COLO829 (cell line): Measurements from ENCODE around the gene PTPRG.

Experiments used
- DNase-seq: peaks from one replicate; pipeline ENCODE4 v3.0.0; 2012; ENCODE audit warnings: low spot score

The PTPRG gene

GRCh38 chr3:61768284-61769037 lies 207.1 kb downstream of the PTPRG start:
- DNase-seq, result no peak

DNA sequence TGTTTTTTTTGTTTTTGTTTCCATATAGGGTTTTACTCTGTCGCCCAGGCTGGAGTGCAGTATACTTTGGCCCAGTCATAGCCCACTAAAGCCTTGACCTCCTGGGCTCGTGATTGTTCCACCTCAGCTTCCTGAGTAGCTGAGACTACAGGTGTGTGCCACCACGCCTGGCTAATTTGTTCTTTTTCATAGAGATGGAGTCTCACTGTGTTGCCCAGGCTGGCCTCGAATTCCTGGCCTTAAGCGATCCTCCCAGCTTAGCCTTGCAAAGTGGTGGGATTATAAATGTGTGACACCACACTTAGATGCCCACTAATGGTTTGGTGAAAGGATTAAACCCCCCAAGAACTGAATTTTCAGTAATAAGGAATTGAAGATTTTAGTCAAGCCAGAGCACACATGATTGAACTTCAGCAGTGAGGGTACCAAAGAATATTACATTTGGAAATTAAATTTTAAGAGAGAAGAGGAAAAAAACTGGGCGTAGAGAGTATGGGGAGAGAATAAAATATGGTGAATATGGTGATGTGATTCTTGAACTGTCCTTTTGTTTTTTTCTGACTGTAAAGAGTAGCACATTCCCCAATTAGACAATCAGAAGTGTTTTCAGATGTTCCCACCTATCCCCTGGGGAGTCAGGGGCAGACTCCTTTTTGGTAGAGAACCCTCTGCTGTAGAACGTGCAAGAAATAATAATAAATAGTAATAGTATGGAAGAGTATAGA lies 208.1 kb downstream of the PTPRG start:
- no peak for DNase-seq

DNA sequence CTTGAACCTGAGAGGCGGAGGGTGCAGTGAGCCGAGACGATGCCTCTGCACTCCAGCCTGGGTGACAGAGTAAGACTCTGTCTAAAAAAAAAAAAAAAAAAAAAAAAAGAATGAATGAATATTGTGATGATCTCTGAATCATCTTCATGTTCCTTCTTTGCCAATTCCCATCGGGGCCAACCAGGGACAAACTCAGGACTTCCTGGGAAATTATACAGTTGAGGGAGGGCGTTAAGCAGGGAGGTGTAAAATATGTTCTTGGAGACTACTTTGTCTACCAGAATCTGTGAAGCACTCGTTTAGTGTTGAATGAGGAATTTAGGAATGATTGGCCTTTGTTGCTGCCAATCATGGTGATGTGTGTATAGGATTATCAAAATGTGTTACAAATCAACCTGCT lies 210.6 kb downstream of the PTPRG start:
- DNase-seq, result no peak

- no peak for DNase-seq
Observed at GRCh38 chr3:61772456-61772855, 211.1 kb downstream of the PTPRG start.

DNA sequence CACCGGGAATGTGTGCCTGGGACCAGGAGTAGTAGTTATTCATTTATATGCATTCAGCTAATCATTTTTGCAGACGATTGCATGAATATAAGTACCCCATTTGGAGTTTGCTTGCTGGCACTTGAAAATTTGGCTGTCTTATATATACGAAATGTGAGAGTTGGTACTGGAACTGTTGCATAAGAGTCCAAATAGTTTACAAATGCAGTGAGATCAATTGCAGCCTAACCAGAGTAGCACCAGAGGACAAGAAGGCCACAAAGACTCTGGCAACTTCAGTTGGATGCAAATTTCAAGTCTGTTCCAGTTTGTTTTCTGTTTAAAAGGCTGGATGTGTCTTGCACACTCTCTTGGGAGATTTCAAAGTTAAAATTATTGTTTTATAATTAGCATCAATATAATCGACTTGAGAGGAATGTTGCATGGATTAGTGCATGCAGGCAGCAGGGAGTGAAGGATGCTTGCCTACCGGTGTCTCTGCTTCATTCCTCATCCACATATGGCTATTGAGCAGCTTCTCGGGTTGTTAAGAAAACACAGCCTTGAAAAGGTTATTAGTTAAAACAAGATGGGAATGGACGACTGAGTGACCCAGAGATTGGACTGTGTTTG lies 213.0 kb downstream of the PTPRG start:
- DNase-seq, result no peak

DNA sequence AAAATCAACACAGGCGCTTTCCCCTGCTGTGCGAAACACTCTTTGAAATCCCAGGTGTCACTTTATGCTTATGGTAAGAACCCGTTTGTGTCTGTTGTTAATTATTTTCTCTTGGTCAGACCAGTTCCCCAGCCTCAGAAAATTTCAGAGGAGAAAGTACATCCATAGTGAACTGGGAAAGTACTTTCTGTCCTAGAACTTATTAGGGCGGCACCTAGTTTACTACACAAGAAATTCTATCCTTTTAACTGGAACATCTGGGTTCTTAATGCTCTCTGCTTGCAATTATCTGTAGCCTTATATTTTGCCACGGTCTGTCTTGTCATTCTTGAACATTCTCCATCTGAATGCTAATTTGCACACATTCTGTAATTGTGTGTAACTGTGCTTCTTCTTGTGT lies 215.0 kb downstream of the PTPRG start:
- no peak for DNase-seq

DNA sequence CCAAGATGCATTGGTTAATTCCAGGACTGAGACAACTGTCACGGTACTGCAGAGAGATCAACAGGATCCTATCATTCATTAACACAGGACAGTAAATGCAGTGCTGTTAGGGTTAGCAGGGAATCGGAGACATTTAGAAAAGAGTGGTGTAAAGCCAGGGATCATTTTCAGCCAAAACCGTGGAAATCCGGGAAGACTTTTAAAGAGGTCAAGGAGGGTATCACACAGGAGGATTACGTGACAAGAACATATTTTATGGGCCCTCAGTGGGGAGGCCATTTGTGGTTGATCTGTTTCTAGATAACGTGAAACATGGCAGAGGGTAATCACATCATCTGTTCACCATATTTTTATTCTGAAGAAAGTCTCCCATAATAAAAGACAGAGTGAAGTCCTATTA lies 216.1 kb downstream of the PTPRG start:
- DNase-seq, result no peak

GRCh38 chr3:61778095-61778494 lies 216.7 kb downstream of the PTPRG start:
- DNase-seq, result no peak

DNA sequence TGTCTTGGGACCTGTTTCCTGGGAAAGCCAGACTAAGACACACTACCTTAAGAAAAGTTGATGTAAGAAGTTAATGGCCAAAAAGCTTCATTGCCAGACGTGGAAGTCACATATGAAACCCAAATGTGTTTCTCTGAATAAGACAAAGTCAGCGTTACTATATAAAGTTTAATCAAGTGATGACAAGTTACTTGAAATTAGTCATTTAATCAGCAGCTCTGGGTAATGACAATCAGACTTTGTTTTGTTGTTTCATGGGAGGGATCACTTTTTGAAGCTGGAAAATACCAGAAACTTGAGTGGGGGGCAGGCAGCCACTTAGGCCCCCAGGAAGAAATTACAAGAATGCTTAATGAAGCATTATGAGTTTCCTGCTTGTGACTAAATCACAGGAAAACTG lies 218.6 kb downstream of the PTPRG start:
- DNase-seq, result no peak

GRCh38 chr3:61780455-61781228 lies 219.3 kb downstream of the PTPRG start:
- DNase-seq, result no peak

- DNase-seq, result no peak
Observed at GRCh38 chr3:61783993-61784718, 222.8 kb downstream of the PTPRG start.

DNA sequence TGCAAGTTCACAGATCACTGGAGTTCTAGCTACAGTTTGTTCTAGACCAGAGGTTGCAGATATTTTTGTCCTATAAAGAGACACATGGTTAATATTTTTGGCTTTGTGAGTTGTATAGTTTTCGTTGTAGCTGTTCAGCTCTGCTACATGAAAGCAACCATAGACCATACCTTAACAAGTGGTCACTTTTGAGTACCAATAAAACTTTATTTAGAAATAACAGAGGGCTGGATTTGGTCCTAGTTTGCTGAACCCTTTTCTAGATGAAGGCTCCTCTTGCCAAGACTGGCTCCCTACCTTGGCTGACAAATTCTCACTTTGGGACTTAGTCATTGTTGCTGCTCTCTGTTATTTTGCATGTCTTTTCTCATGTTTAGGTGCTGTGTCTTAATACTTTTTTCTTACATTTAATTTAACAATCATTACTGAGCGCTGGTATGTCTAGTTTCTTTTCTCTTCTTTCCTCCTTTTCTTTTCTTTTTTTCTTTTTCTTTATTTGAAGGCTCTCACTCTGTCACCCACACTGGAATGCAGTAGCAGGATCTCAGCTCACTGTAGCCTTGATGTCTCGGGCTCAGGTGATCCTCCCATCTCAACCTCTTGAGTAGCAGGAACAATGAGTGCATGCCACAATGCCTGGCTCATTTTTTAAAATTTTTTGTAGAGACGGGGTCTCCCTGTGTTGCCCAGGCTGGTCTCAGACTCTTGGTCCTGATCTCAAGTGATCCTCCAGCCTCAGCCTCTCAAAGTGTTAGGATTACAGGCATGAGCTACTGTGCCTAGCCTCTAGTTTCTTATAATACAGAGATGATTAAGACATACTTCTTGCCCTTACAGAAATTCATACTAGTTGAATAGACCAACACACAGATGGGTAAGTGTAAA lies 227.5 kb downstream of the PTPRG start:
- no peak for DNase-seq

- no peak for DNase-seq
Observed at GRCh38 chr3:61789861-61790260, 228.5 kb downstream of the PTPRG start.

GRCh38 chr3:61790411-61790810 lies 229.0 kb downstream of the PTPRG start:
- DNase-seq, result no peak

- DNase-seq, result no peak
Observed at GRCh38 chr3:61793056-61793455, 231.7 kb downstream of the PTPRG start.

DNA sequence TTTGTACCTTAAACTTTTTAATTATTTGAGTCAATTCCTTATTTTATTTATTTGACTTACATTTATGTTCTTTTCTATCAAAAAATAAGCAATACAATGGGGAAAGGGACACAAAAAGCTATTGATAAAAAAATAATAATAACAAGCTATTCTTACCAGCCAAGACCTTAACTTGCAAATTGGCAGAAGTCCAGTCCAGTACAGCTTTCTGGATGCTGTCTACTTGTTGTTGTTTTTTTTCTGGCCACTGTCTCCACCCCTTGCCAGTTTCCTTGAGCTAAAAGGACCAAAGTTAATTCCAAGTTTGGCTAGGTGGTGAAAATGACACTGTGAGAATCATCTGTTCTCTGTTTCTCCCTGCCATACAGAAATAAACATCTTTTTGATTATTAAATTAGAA lies 232.2 kb downstream of the PTPRG start:
- DNase-seq, result no peak

GRCh38 chr3:61794341-61794740 lies 233.0 kb downstream of the PTPRG start:
- no peak for DNase-seq

DNA sequence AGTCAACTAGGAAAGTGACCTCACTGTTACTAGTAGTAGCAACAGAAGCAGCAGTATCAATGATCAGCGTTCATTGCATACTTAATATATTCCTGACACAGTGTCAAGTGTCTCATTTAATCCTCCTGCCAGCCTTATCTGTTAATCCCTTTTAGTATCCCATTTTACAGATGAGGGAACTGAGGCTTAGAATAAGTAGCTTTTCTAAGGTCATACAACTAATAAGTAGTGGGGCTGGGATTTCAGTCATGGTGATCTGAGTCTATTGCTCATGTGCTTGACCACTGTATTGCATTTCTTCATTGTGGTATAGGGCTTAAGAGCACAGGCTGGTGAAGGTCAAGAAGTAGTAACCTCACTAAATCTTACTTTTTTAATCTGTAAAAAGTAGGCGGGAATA lies 233.6 kb downstream of the PTPRG start:
- DNase-seq, result no peak

GRCh38 chr3:61796088-61796680 lies 234.8 kb downstream of the PTPRG start:
- no peak for DNase-seq

DNA sequence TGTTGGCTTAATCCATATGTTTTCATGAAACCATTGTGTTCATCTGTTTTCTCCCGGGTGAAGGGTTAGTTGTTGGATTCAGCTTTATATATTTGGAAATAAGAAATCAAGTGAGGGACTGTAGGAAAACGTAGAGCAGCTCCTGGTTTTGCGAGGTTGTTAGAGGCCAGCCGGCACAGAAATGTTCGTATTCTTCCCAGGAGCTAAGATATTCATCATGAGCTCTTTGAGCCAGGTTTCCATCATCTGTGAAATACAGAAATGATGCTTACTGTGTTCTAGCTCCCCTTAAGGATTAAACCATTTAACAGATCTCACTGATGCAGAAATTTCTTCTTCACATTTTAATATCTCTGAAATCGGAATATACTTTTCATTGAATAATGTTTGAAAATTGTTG lies 235.5 kb downstream of the PTPRG start:
- DNase-seq, result no peak
